GM12873 (cell line): Measurements from ENCODE around the gene TUSC2.

ENCODE experiments used
- CTCF ChIP-seq: IDR thresholded peaks from 2 replicates; pipeline ENCODE4 v1.5.1; 2012; ENCODE audit warnings: low read depth, mild to moderate bottlenecking, moderate library complexity, low read length, control low read depth; ENCODE audit not compliant: insufficient read depth; ENCODE audit errors: missing control alignments

Gene TUSC2

DNA sequence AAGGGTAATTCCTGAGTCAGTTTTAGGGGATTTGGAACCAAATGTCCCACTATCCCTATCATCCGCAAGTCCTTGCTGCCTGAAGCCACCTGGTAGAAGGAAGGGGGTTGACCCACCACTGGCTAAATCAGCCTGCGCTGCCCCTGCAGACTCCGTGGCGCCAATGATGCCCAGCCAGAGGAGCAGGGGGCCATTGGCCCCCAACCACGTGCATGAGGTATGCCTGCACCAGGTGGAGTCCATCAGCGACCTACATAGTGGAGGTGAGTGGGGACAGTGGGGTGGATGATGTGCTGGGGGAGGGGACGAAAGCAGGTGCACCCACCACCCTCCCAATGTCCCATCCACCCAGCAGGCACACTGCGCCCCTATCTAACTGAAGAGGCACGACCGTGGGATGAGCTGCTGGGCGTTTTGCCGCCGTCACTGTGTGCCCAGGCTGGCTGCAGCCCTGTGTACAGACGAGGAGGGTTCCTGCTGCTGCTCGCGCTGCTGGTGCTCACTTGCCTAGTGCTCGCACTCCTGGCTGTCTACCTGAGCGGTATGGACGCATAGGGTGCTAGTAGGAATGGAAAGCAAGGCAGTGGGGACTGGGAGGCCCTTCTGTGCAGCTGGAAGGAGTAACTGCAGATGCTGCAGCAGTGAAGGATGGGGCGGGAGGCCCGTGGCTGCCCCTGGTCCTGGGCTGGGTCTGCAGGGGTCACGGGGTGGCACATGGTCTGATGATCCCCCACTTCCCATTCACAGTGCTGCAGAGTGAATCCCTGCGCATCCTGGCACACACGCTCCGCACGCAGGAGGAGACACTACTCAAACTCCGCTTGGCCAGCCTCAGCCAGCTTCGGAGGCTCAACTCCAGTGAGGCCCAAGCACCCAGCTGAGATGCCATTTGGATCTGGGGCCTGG lies 41.4 kb downstream of the TUSC2 start:
- TF ChIP-seq CTCF, result no peak

GRCh38 chr3:50279255-50280016 lies 48.6 kb downstream of the TUSC2 start:
- no peak for TF ChIP-seq CTCF

DNA sequence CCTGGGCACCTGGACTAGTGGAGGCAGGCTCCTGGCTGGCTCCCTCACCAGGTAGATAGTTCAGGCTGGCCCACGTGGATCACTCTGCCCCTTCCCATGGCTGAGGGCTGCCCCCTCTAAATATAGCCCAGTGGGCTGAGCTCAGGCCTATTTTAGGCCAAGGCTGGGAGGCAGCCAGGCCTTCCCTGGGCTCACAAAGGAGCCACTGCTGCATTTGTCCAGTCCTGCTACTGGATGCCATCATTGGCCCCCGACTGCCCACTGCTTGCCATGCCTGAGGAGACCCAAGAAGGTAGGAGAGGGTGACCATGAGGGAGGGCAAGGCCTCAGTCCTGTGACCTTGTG lies 49.2 kb downstream of the TUSC2 start, which contains the start of gene LSMEM2:
TSS of gene LSMEM2 (plus strand) at position 208 of the 345 bp plus-strand sequence. CDS start at position 235, 27 bp downstream.
- no peak for TF ChIP-seq CTCF

GRCh38 chr3:50278123-50278879 lies 49.7 kb downstream of the TUSC2 start:
- TF ChIP-seq CTCF, result no peak

GRCh38 chr3:50276762-50277101 lies 51.3 kb downstream of the TUSC2 start:
- TF ChIP-seq CTCF, result no peak

DNA sequence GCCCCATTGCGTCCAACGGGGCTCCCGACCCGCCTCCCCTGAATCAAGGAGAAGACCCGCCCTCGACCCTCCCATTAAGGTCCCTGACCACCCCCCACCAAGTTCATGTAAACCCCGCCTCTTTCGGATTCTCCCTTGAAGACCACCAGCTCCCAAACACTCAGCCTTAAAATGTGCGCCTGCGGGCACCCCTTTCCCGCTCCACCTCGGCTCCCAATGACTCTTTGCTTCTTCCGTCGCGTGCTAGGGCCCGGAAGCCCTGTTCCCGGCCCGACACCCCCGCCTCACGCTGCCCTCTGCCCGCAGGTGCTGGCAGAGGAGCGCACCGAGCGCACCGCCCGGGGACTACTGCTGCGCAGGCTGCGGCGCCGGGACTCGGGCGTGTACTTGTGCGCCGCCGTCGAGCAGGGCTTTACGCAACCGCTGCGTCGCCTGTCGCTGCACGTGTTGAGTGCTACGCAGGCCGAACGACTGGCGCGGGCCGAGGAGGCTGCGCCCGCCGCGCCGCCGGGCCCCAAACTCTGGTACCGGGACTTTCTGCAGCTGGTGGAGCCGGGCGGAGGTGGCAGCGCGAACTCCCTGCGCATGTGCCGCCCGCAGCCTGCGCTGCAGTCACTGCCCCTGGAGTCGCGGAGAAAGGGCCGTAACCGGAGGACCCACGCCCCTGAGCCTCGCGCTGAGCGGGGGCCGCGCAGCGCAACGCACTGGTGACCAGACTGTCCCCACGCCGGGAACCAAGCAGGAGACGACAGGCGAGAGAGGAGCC lies 51.8 kb downstream of the TUSC2 start:
- TF ChIP-seq CTCF, result no peak
